Activated naive CD4-positive, alpha-beta T cell treated with anti-CD3 and anti-CD28 coated beads, Interleukin-2, amount 50 U/mL, for 24 hours (primary cell): Measurements from ENCODE around the gene GRHL3.

Experiments used
- H3K27ac Mint-ChIP-seq: one replicate; pipeline ENCODE4 v1.8.0; 2021; ENCODE audit warnings: mild to moderate bottlenecking, mixed read lengths
- H3K27me3 Mint-ChIP-seq: one replicate; pipeline ENCODE4 v1.8.0; 2021; ENCODE audit warnings: mixed read lengths
- H3K36me3 Mint-ChIP-seq: one replicate; pipeline ENCODE4 v1.8.0; 2021; ENCODE audit warnings: mixed read lengths
- H3K4me1 Mint-ChIP-seq: one replicate; pipeline ENCODE4 v1.8.0; 2021; ENCODE audit warnings: mixed read lengths
- H3K4me3 Mint-ChIP-seq: one replicate; pipeline ENCODE4 v1.8.0; 2021; ENCODE audit warnings: mild to moderate bottlenecking, mixed read lengths
- H3K9me3 Mint-ChIP-seq: one replicate; pipeline ENCODE4 v1.8.0; 2021; ENCODE audit warnings: mixed read lengths

GRHL3 gene

GRCh38 chr1:24301785-24302175 is 17.4 kb upstream of the GRHL3 start:
- H3K27me3 Mint-ChIP-seq = peaks cover 3% of the 10 kb centered on the region
- H3K4me3 Mint-ChIP-seq = no peak overlapping the region
- no peaks in the 10 kb centered on the region for H3K36me3 Mint-ChIP-seq
- no peaks in the 10 kb centered on the region for H3K4me1 Mint-ChIP-seq
- no peaks in the 10 kb centered on the region for H3K9me3 Mint-ChIP-seq
- H3K27ac Mint-ChIP-seq = no peak overlapping the region

DNA sequence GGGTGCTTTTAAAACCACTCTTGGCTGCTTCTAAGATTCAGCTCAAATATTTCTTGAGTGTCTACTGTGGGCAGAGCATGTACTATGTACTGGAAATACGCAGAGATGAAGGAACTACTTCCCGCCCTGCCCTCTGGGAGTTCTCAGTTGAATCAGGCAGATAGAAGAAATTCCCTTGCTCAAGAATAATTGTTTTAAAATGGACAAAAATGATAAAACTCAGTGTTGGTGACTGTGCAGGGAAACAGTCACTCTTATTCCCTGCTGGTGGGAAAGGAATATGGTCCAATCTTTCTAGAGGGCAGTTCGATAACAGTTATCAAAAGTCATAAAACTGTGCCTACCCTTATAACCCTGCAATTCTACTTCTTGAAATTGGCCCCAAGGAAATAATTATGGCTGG is 16.9 kb upstream of the GRHL3 start:
- no peak overlapping the region for H3K4me3 Mint-ChIP-seq
- no peak overlapping the region for H3K27ac Mint-ChIP-seq
- H3K36me3 Mint-ChIP-seq = no peaks in the 10 kb centered on the region
- peaks cover 3% of the 10 kb centered on the region for H3K27me3 Mint-ChIP-seq
- no peaks in the 10 kb centered on the region for H3K9me3 Mint-ChIP-seq
- no peaks in the 10 kb centered on the region for H3K4me1 Mint-ChIP-seq

GRCh38 chr1:24303600-24303999 is 15.6 kb upstream of the GRHL3 start:
- H3K27me3 Mint-ChIP-seq = peaks cover 3% of the 10 kb centered on the region
- H3K27ac Mint-ChIP-seq = no peak overlapping the region
- no peaks in the 10 kb centered on the region for H3K36me3 Mint-ChIP-seq
- no peaks in the 10 kb centered on the region for H3K4me1 Mint-ChIP-seq
- H3K4me3 Mint-ChIP-seq = no peak overlapping the region
- no peaks in the 10 kb centered on the region for H3K9me3 Mint-ChIP-seq

DNA sequence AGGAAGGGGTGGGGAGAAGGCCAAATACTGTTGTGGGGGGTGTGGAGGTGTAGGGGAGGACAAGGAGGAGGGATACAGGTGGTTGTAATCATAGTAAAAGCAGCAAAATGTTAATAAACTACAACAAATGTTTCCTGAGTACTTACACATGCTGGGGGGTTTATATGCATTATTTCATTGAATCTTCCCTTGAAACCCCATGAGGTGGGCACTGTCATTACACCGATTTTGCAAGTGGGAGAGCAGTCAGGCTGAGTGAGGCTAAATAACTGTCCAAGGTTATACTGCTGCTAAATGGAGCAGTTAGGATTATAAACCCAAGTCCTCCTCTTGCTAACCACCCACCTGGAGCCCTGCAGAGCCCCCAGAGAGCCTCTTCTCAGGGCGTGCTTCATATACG is 14.4 kb upstream of the GRHL3 start:
- Mint-ChIP-seq H3K27ac (no peak overlapping the region), H3K36me3 (no peaks in the 10 kb centered on the region), H3K4me1 (no peaks in the 10 kb centered on the region), H3K27me3 (peaks cover 3% of the 10 kb centered on the region), H3K4me3 (no peak overlapping the region), H3K9me3 (no peaks in the 10 kb centered on the region)

GRCh38 chr1:24308365-24309015 is 10.7 kb upstream of the GRHL3 start:
- Mint-ChIP-seq H3K9me3 (no peaks in the 10 kb centered on the region), H3K36me3 (no peaks in the 10 kb centered on the region), H3K4me1 (no peaks in the 10 kb centered on the region), H3K27ac (no peak overlapping the region), H3K4me3 (no peak overlapping the region), H3K27me3 (no peaks in the 10 kb centered on the region)

DNA sequence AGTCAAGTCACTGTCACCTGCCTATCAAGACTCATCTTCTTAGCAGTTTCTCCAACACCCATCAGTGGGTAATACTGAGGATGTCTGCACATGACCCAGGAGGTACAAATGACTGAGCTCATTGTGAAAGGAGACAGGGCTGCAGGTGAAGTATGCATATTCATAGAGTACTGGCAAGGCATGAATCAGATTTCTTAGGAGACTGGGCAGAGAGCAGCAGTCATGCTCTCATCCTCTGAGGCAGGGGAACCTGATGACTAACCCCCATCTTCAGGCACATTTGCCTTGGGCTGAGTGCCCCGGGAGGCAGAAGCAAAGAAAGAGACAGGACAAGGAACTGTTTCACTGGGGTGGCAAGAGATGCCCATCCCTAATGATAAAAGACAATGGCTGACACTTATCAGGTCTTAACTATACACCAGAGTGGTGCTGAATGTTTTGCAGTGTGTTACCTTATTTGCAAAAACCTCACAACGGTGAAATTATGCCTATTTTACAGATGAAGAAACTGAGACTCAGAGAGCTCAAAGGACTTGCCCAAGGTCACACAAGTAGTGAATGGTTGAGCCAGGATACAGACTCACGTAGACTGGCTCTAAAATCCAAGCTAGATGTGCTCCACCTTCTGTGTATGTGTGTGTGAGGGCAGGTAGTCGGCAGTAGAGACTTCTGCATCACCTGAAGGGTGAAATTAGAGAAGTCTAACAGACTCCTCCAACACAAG is 9.2 kb upstream of the GRHL3 start:
- H3K36me3 Mint-ChIP-seq = no peaks in the 10 kb centered on the region
- H3K27ac Mint-ChIP-seq = no peak overlapping the region
- H3K9me3 Mint-ChIP-seq = no peaks in the 10 kb centered on the region
- H3K4me1 Mint-ChIP-seq = no peaks in the 10 kb centered on the region
- no peak overlapping the region for H3K4me3 Mint-ChIP-seq
- H3K27me3 Mint-ChIP-seq = no peaks in the 10 kb centered on the region

- no peak overlapping the region for H3K27ac Mint-ChIP-seq
- no peaks in the 10 kb centered on the region for H3K4me1 Mint-ChIP-seq
- peaks cover 3% of the 10 kb centered on the region for H3K27me3 Mint-ChIP-seq
- no peaks in the 10 kb centered on the region for H3K9me3 Mint-ChIP-seq
- no peaks in the 10 kb centered on the region for H3K36me3 Mint-ChIP-seq
- H3K4me3 Mint-ChIP-seq = no peak overlapping the region
These were observed 7.9 kb upstream of the GRHL3 start for GRCh38 chr1:24311234-24311633.

GRCh38 chr1:24311741-24312140 is 7.4 kb upstream of the GRHL3 start:
- peaks cover 3% of the 10 kb centered on the region for H3K27me3 Mint-ChIP-seq
- no peaks in the 10 kb centered on the region for H3K9me3 Mint-ChIP-seq
- no peak overlapping the region for H3K4me3 Mint-ChIP-seq
- H3K36me3 Mint-ChIP-seq = no peaks in the 10 kb centered on the region
- H3K4me1 Mint-ChIP-seq = no peaks in the 10 kb centered on the region
- H3K27ac Mint-ChIP-seq = no peak overlapping the region

DNA sequence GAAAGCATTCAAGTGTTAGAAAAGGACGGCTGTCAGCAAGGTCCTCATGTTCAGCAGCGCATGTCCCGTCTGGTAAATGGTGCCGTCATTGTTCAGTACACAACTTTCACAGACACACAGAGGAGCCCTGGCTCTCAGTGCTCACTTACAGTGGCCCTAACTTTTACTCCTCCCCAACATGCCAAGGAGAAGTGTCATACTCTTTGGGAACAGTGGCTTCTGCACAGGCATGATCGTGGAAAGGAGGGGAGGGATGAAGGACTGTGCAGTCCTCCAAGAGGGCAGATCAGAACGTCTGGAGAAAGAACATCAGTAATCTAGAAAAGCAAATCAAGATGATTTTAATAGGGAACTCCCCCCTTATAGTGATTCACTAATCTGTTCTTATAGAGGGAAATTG is 3.8 kb upstream of the GRHL3 start:
- no peaks in the 10 kb centered on the region for H3K36me3 Mint-ChIP-seq
- H3K4me1 Mint-ChIP-seq = peaks cover 19% of the 10 kb centered on the region

DNA sequence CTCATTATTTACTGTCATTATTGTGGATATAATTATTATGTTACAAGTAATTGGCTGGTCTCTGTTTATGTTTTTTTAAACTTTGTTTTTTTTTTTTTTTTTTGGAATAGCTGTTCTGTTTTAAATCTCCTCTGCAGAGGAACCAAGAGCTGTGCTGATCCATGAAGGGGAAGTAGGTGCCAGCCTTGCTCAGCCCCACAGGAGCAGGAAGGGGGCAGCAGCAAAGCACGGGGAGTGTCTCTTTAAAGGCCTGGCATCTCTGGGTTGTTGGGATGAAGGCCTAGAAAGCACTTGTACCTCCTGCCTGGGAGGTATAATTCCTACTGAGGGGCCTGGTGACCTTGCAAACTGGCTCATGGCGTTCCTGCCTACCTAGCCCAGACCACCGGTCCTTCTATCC is 2.5 kb upstream of the GRHL3 start:
- H3K4me3 Mint-ChIP-seq = no peak overlapping the region
- peaks cover 32% of the 10 kb centered on the region for H3K4me1 Mint-ChIP-seq
- no peak overlapping the region for H3K27ac Mint-ChIP-seq
- no peaks in the 10 kb centered on the region for H3K36me3 Mint-ChIP-seq
- peaks cover 25% of the 10 kb centered on the region for H3K27me3 Mint-ChIP-seq
- H3K9me3 Mint-ChIP-seq = no peaks in the 10 kb centered on the region

More for the DNA sequence above, 3.8 kb upstream of the GRHL3 start:
- H3K9me3 Mint-ChIP-seq = no peaks in the 10 kb centered on the region
- H3K27ac Mint-ChIP-seq = no peak overlapping the region
- no peak overlapping the region for H3K4me3 Mint-ChIP-seq
- H3K27me3 Mint-ChIP-seq = peaks cover 20% of the 10 kb centered on the region

DNA sequence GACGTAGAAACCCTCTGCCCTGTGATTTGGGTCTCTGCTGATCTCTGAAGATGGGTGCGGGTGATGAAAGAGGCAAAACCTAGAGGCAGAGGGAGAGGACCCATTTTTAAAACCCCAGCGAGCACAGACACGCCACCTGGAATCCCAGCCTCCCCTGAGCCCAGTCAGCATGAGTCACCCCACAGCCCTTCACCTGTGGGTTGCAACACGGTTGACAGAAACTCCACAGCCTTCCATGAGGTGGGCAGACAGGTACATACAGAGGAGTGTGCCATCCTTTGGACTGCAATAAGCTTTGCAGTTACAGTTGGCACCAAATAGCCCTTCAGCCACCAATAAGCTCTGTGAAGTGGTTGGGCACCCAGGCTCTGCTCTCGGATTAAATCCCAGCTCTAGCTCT is 2.1 kb upstream of the GRHL3 start:
- peaks cover 26% of the 10 kb centered on the region for H3K27me3 Mint-ChIP-seq
- H3K36me3 Mint-ChIP-seq = no peaks in the 10 kb centered on the region
- H3K27ac Mint-ChIP-seq = peak overlapping the region; percentile 23
- peaks cover 33% of the 10 kb centered on the region for H3K4me1 Mint-ChIP-seq
- no peaks in the 10 kb centered on the region for H3K9me3 Mint-ChIP-seq
- no peak overlapping the region for H3K4me3 Mint-ChIP-seq

GRCh38 chr1:24317956-24318614 is 1.1 kb upstream of the GRHL3 start:
- Mint-ChIP-seq H3K27ac (peak overlapping the region; percentile 55), H3K27me3 (peaks cover 28% of the 10 kb centered on the region), H3K36me3 (no peaks in the 10 kb centered on the region)

GRCh38 chr1:24318615-24319311 is 394 bp upstream of the GRHL3 start:
- Mint-ChIP-seq H3K4me1 (peaks cover 44% of the 10 kb centered on the region), H3K4me3 (peak overlapping the region; percentile 73), H3K36me3 (no peaks in the 10 kb centered on the region), H3K27ac (peak overlapping the region; percentile 55), H3K9me3 (no peaks in the 10 kb centered on the region), H3K27me3 (peaks cover 32% of the 10 kb centered on the region)

More at GRCh38 chr1:24317956-24318614, 1.1 kb upstream of the GRHL3 start:
- Mint-ChIP-seq H3K4me1 (peaks cover 42% of the 10 kb centered on the region), H3K9me3 (no peaks in the 10 kb centered on the region), H3K4me3 (no peak overlapping the region)

DNA sequence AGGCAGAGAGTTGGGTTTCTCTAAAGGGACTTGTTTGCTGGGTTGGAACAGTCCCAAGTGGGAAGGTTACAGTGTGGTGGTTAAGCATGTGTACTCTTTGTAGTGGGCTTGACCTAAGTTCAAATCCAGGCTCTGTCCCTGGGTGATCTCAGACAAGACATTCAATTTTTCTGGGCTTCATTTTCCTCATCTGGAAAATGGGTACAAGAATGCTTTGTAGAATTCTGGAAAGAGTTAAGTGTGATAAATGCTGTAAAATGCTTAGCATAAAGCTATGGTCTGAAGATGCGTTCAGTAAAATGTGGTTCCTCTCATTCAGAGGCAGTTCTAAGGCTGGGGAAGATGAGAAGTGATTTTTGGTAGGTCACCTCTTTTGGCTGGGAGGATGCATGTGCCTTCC is 805 bp downstream of the GRHL3 start:
- H3K27me3 Mint-ChIP-seq = peaks cover 34% of the 10 kb centered on the region
- no peaks in the 10 kb centered on the region for H3K36me3 Mint-ChIP-seq
- no peaks in the 10 kb centered on the region for H3K9me3 Mint-ChIP-seq
- H3K4me3 Mint-ChIP-seq = peak overlapping the region; percentile 73
- peaks cover 46% of the 10 kb centered on the region for H3K4me1 Mint-ChIP-seq
- H3K27ac Mint-ChIP-seq = no peak overlapping the region

- Mint-ChIP-seq H3K4me3 (peak overlapping the region; percentile 36), H3K9me3 (no peaks in the 10 kb centered on the region), H3K4me1 (peaks cover 46% of the 10 kb centered on the region), H3K36me3 (no peaks in the 10 kb centered on the region), H3K27me3 (peaks cover 32% of the 10 kb centered on the region), H3K27ac (no peak overlapping the region)
These were observed 2.0 kb downstream of the GRHL3 start for GRCh38 chr1:24321126-24321525.
